ENCODE data around the gene ARIH2.

ARIH2 gene

GRCh38 chr3:49020330-49021212 is 101.9 kb downstream of the ARIH2 start:
- no peak for DNase-seq

GRCh38 chr3:49021213-49021812 is 102.7 kb downstream of the ARIH2 start:
- DNase-seq = peak; percentile 76 to 91

- peak; percentile 63 to 78 for DNase-seq
Observed at GRCh38 chr3:49021813-49022687, 103.4 kb downstream of the ARIH2 start, which contains the start of gene NDUFAF3. Gene NDUFAF3 (plus strand): TSS chr3:49022121. CDS start chr3:49022145, 24 bp downstream.

GRCh38 chr3:49022688-49023171 is 104.1 kb downstream of the ARIH2 start:
- no peak for DNase-seq

GRCh38 chr3:49023775-49024174 is 105.1 kb downstream of the ARIH2 start:
- DNase-seq = no peak

GRCh38 chr3:49024449-49024848 is 105.8 kb downstream of the ARIH2 start:
- no peak for DNase-seq

- DNase-seq = no peak
Observed at GRCh38 chr3:49025005-49025792, 106.6 kb downstream of the ARIH2 start.

GRCh38 chr3:49025793-49026520 is 107.3 kb downstream of the ARIH2 start:
- no peak for DNase-seq

GRCh38 chr3:49026536-49026935 is 107.9 kb downstream of the ARIH2 start:
- DNase-seq = no peak

GRCh38 chr3:49027634-49028033 is 109.0 kb downstream of the ARIH2 start:
- no peak for DNase-seq

- DNase-seq = no peak
Observed at GRCh38 chr3:49028298-49028672, 109.6 kb downstream of the ARIH2 start.

GRCh38 chr3:49028673-49029562 is 110.3 kb downstream of the ARIH2 start, which contains the start of gene IMPDH2:
Gene IMPDH2 (minus strand): TSS chr3:49029398. CDS start chr3:49029350, 48 bp downstream.
- DNase-seq = peak; percentile 24 to 82

GRCh38 chr3:49029563-49029884 is 110.9 kb downstream of the ARIH2 start:
- DNase-seq = no peak

- DNase-seq = no peak
Observed at GRCh38 chr3:49030321-49030720, 111.7 kb downstream of the ARIH2 start.

GRCh38 chr3:49032646-49033304 is 114.1 kb downstream of the ARIH2 start:
- DNase-seq = no peak

- no peak for DNase-seq
Observed at GRCh38 chr3:49034650-49035049, 116.0 kb downstream of the ARIH2 start.

- no peak for DNase-seq
Observed at GRCh38 chr3:49035281-49035680, 116.6 kb downstream of the ARIH2 start.

All from SW 1271 (cell line).